Transverse colon (tissue), 4 donors: ENCODE measurements around the gene KLHL29. TPM values are rescaled to one million over a fixed set of nuclear protein-coding genes. Genes with fewer than 3 reads are reported as not detected.

Source experiments
- DNase-seq: peaks from one replicate; pipeline ENCODE4 v3.0.0-alpha.2; 2019
- H3K27ac ChIP-seq, 4 donors: fragments of 200-600 bp; sonication (generic); 2 replicates each; pipeline ENCODE4 v1.5.1; 2016 to 2018; ENCODE audit warnings: inconsistent platforms in 4 of 4
- H3K27me3 ChIP-seq: fragments of 200-600 bp; sonication (generic); 2 replicates; pipeline ENCODE4 v1.5.1; 2017; ENCODE audit warnings: inconsistent platforms
- H3K36me3 ChIP-seq, 4 donors: fragments of 200-600 bp; sonication (generic); 2 replicates each; pipeline ENCODE4 v1.5.1; 2017 to 2019; ENCODE audit warnings: inconsistent platforms in 4 of 4
- H3K4me1 ChIP-seq, 4 donors: fragments of 200-600 bp; sonication (generic); 2 replicates each; pipeline ENCODE4 v1.5.1; 2017 to 2020; ENCODE audit warnings: inconsistent platforms in 4 of 4
- H3K4me3 ChIP-seq, 4 donors: fragments of 200-600 bp; sonication (generic); 1 replicate in 1 of 4; 2 replicates in 3 of 4; pipeline versions ENCODE4 v1.5.1 to v1.6.1; 2017 to 2019; ENCODE audit warnings: inconsistent platforms in 4 of 4
- H3K9me3 ChIP-seq, 2 donors: fragments of 200-600 bp; sonication (generic); 2 replicates each; pipeline ENCODE4 v1.5.1; 2017 to 2019; ENCODE audit warnings: inconsistent platforms in 2 of 2
- EP300 ChIP-seq: sonication (generic); formaldehyde crosslinking; IDR thresholded peaks from one replicate; pipeline ENCODE4 v1.6.1; 2017; ENCODE audit warnings: antibody characterized with exemption, low read depth
- POLR2A ChIP-seq: fragments of 450-650 bp; IDR thresholded peaks from one replicate; pipeline ENCODE4 v1.6.1; 2016; ENCODE audit warnings: antibody characterized with exemption, mild to moderate bottlenecking, moderate library complexity
- POLR2AphosphoS5 ChIP-seq, 3 donors: sonication (generic); formaldehyde crosslinking; IDR thresholded peaks; one replicate each; pipeline ENCODE4 v1.6.1; 2016; ENCODE audit warnings: antibody characterized with exemption in 3 of 3
- WGBS, 2 donors: methylation state at CpG; one replicate each; pipeline ENCODE4 v1.1.5; 2018; ENCODE audit warnings: low coverage in 1 of 2; 5-methylcytosine and 5-hydroxymethylcytosine counted together
- in situ Hi-C, 4 donors: fragments of 200-750 bp; cut with MboI; loops; one replicate each; pipeline versions ENCODE4 v1.15.0 to v1.15.1; 2017; ENCODE audit warnings: low sequenced_read_pairs in 3 of 4, low pct_ligation_motif_present in 1 of 4, low pct_unique_long_range_greater_than_20kb in 1 of 4
- intact Hi-C: fragments of 100-400 bp; cut with DNase I; formaldehyde crosslinking; loops from one replicate; pipeline ENCODE4 v1.15.1; 2023; ENCODE audit warnings: low total_unique reads
- total RNA-seq, 4 donors: library from RNA; depleted of rRNA; stranded (reverse); fragments of >200 nt; gene quantifications; one replicate each; pipeline ENCODE4 v1.1.0, GENCODE V29; 2016
- TF ChIP-seq, protein P1 (sequence below), 5 experiments: fragments of 200-600 bp in 3 of 5; fragments of 450-650 bp in 2 of 5; sonication (generic) in 3 of 5; IDR thresholded peaks; 1 replicate in 2 of 5; 2 replicates in 3 of 5; pipeline ENCODE4 v1.5.1; 2016 to 2017; ENCODE audit warnings: antibody characterized with exemption in 5 of 5, inconsistent platforms in 3 of 5, mild to moderate bottlenecking in 2 of 5, moderate library complexity in 1 of 5

The KLHL29 gene
- total RNA-seq, 4 donors from 2014 or later: 3.3 to 16.5 (median 5.8) TPM

DNA sequence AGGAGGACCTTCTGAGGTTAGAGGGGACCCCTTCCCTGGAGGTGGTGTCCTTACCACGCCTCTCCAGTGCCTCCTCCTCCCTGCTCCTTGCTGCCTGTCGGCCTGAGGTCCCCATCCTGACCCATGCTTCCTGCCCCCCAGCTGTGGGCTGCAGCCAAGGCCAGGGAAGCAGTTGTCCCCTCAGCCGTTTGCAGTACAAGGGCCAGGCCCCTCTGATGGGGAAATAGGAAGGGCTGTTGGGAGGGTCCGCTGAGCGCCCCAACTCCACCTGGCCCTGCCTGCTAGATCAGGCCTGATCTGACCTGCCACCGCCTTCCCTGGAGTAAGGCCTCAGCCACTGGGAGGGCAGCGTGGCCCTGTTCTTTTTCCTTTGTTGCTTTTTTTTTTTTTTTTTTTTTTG lies 219.8 kb downstream of the KLHL29 start:
- no peak for TF ChIP-seq POLR2A
- no peak for TF ChIP-seq POLR2AphosphoS5 (IDR thresholded peaks at IDR 0.05)
- TF ChIP-seq EP300: no peak
- TF ChIP-seq, protein P1, sequence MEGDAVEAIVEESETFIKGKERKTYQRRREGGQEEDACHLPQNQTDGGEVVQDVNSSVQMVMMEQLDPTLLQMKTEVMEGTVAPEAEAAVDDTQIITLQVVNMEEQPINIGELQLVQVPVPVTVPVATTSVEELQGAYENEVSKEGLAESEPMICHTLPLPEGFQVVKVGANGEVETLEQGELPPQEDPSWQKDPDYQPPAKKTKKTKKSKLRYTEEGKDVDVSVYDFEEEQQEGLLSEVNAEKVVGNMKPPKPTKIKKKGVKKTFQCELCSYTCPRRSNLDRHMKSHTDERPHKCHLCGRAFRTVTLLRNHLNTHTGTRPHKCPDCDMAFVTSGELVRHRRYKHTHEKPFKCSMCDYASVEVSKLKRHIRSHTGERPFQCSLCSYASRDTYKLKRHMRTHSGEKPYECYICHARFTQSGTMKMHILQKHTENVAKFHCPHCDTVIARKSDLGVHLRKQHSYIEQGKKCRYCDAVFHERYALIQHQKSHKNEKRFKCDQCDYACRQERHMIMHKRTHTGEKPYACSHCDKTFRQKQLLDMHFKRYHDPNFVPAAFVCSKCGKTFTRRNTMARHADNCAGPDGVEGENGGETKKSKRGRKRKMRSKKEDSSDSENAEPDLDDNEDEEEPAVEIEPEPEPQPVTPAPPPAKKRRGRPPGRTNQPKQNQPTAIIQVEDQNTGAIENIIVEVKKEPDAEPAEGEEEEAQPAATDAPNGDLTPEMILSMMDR (IDR thresholded peaks at IDR 0.05): no peak
- intact Hi-C loops: no loop called here
- H3K27ac ChIP-seq: no peak overlapping the region
- in situ Hi-C loops: no loop called here
- H3K27me3 ChIP-seq: no peaks in the 10 kb centered on the region
- peaks cover 0 to 5% (median 1%) of the 10 kb centered on the region in 4 donors for H3K4me1 ChIP-seq
- no peak for DNase-seq
- no peak overlapping the region for H3K4me3 ChIP-seq
- H3K9me3 ChIP-seq: no peaks in the 10 kb centered on the region
- 90 to 100% methylated on average over 3 to 7 of the region's 7 CpGs for WGBS, 2 donors
- no peaks in the 10 kb centered on the region for H3K36me3 ChIP-seq

DNA sequence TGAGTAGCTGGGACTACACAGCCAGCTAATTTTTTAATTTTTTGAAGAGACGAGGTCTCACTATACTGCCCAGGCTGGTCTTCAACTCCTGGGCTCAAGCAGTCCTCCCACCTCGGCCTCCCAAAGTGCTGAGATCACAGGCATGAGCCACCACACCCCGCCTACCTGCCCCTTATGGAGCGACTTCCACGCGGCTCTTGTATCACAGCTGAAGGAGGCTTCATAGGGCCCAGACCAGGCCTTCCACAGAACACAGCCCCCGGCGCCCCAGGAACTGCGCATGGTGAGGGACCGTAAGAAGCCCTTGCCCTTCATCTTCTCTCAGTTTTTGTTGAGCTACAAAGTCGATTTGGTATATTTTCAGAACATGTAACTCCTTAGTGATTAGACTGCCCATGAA lies 220.3 kb downstream of the KLHL29 start:
- no peak for DNase-seq
- Histone ChIP-seq H3K4me3 (no peak overlapping the region), H3K36me3 (no peaks in the 10 kb centered on the region), H3K27ac (no peak overlapping the region), H3K4me1 (peaks cover 0 to 5% (median 1%) of the 10 kb centered on the region in 4 donors), H3K9me3 (no peaks in the 10 kb centered on the region), H3K27me3 (no peaks in the 10 kb centered on the region)
- TF ChIP-seq POLR2AphosphoS5 (IDR thresholded peaks at IDR 0.05) (no peak), POLR2A (no peak), EP300 (no peak)
- TF ChIP-seq, protein P1 (IDR thresholded peaks at IDR 0.05): no peak
- in situ Hi-C loops (no loop called here), intact Hi-C loops (no loop called here)
- 90 to 100% methylated on average over 1 to 11 of the region's 11 CpGs for WGBS, 2 donors

GRCh38 chr2:23606196-23606595 lies 221.2 kb downstream of the KLHL29 start:
- Histone ChIP-seq H3K9me3 (no peaks in the 10 kb centered on the region), H3K4me3 (no peak overlapping the region), H3K4me1 (peaks cover 0 to 5% (median 1%) of the 10 kb centered on the region in 4 donors), H3K36me3 (no peaks in the 10 kb centered on the region), H3K27me3 (no peaks in the 10 kb centered on the region), H3K27ac (no peak overlapping the region)
- intact Hi-C loops (no loop called here), in situ Hi-C loops (no loop called here)
- no peak for TF ChIP-seq EP300
- TF ChIP-seq, protein P1 (IDR thresholded peaks at IDR 0.05): no peak
- TF ChIP-seq POLR2AphosphoS5 (IDR thresholded peaks at IDR 0.05): no peak
- TF ChIP-seq POLR2A: no peak
- WGBS, 2 donors: 80 to 87% methylated on average over 8 to 9 of the region's 9 CpGs
- DNase-seq: no peak

DNA sequence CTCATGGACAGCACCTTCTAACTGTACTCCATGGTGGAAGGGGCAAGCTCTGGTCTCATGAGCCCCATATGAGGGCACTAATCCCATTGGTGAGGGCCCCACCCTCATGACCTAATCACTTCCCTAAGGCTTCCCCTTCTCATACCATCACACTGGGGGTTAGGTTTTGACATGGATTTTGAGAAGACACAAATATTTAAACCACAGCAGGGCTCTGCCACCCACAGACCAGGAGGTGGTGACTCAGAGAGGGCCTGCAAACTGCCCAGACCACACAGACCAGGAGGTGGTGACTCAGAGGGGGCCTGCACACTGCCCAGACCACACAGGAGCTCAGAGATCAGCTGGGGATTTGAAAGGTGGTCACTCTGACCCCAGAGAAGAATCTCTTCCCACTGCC lies 222.0 kb downstream of the KLHL29 start:
- intact Hi-C loops: no loop called here
- Histone ChIP-seq H3K36me3 (no peaks in the 10 kb centered on the region), H3K4me3 (no peak overlapping the region), H3K9me3 (no peaks in the 10 kb centered on the region), H3K27ac (no peak overlapping the region), H3K27me3 (no peaks in the 10 kb centered on the region), H3K4me1 (peaks cover 0 to 5% (median 1%) of the 10 kb centered on the region in 4 donors)
- DNase-seq: no peak
- TF ChIP-seq, protein P1 (IDR thresholded peaks at IDR 0.05): no peak
- no peak for TF ChIP-seq POLR2AphosphoS5 (IDR thresholded peaks at IDR 0.05)
- TF ChIP-seq POLR2A: no peak
- TF ChIP-seq EP300: no peak
- in situ Hi-C loops: no loop called here
